ENCODE measurements around the gene CD244.

DNA sequence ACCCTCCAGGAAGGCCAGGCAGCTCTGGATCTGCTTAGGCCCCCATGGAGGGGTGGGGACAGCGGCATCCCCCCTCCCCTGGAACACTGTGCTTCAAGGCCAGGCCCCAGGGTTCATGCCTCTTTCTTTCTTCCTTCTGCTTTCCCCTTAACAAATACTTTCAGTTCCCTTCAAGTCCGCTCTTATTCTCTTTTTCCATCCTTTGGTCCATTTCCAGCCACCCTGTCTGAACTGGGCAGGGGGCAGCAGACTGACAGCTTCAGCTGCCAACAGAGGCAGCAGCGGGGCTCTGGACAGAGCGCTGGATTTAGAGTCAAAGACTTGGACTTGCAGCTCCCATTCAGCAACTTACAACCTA lies 1.1 kb upstream of the CD244 start:
- TF ChIP-seq, protein P1, sequence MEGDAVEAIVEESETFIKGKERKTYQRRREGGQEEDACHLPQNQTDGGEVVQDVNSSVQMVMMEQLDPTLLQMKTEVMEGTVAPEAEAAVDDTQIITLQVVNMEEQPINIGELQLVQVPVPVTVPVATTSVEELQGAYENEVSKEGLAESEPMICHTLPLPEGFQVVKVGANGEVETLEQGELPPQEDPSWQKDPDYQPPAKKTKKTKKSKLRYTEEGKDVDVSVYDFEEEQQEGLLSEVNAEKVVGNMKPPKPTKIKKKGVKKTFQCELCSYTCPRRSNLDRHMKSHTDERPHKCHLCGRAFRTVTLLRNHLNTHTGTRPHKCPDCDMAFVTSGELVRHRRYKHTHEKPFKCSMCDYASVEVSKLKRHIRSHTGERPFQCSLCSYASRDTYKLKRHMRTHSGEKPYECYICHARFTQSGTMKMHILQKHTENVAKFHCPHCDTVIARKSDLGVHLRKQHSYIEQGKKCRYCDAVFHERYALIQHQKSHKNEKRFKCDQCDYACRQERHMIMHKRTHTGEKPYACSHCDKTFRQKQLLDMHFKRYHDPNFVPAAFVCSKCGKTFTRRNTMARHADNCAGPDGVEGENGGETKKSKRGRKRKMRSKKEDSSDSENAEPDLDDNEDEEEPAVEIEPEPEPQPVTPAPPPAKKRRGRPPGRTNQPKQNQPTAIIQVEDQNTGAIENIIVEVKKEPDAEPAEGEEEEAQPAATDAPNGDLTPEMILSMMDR (IDR thresholded peaks at IDR 0.05; ENCODE audit: low read depth, low read length): no peak
- TF ChIP-seq EZH2phosphoT487 (IDR thresholded peaks at IDR 0.05; ENCODE audit: low read depth): no peak

All from OCI-LY3 (cell line).